ENCODE measurements around the gene SENP8. TPM values are rescaled to one million over a fixed set of nuclear protein-coding genes. Genes with fewer than 3 reads are reported as not detected.
"Not testable (repeated sequence)": the region's sequence is repeated elsewhere in the genome, so short reads cannot be mapped to it uniquely, and the experiment has no call there.

Gene SENP8
- total RNA-seq, 1 donor from 2014 or later = 13.5 TPM

GRCh38 chr15:72169236-72169920 lies 51.2 kb downstream of the SENP8 start:
- Histone ChIP-seq H3K9ac (no peak overlapping the region), H3F3A (ENCODE audit: low read depth) (no peaks in the 10 kb centered on the region), H3K4me3 (no peak overlapping the region), H3K79me2 (ENCODE audit: low read depth) (no peaks in the 10 kb centered on the region), H3K27ac (no peak overlapping the region), H4K20me1 (ENCODE audit: low read depth) (no peaks in the 10 kb centered on the region), H3K4me2 (no peak overlapping the region), H3K36me3 (no peaks in the 10 kb centered on the region), H3K4me1 (peaks cover 5% of the 10 kb centered on the region), H3K9me3 (ENCODE audit: low read depth) (no peaks in the 10 kb centered on the region), H2AFZ (replicated peaks) (no peak overlapping the region), H3K27me3 (no peaks in the 10 kb centered on the region)
- Mint-ChIP-seq H3K27me3 (ENCODE audit: insufficient read depth, low read depth) (peaks cover 12% of the 10 kb centered on the region), H3K36me3 (no peaks in the 10 kb centered on the region), H3K4me1 (peaks cover 7% of the 10 kb centered on the region), H3K27ac (peak overlapping the region; percentile 57), H3K9me3 (no peaks in the 10 kb centered on the region), H3K4me3 (no peak overlapping the region)
- no peak for DNase-seq (ENCODE audit: low spot score)
- TF ChIP-seq EZH2 (IDR thresholded peaks at IDR 0.05) (no peak), EZH2phosphoT487 (IDR thresholded peaks at IDR 0.05) (no peak)
- TF ChIP-seq, protein P1, sequence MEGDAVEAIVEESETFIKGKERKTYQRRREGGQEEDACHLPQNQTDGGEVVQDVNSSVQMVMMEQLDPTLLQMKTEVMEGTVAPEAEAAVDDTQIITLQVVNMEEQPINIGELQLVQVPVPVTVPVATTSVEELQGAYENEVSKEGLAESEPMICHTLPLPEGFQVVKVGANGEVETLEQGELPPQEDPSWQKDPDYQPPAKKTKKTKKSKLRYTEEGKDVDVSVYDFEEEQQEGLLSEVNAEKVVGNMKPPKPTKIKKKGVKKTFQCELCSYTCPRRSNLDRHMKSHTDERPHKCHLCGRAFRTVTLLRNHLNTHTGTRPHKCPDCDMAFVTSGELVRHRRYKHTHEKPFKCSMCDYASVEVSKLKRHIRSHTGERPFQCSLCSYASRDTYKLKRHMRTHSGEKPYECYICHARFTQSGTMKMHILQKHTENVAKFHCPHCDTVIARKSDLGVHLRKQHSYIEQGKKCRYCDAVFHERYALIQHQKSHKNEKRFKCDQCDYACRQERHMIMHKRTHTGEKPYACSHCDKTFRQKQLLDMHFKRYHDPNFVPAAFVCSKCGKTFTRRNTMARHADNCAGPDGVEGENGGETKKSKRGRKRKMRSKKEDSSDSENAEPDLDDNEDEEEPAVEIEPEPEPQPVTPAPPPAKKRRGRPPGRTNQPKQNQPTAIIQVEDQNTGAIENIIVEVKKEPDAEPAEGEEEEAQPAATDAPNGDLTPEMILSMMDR (IDR thresholded peaks at IDR 0.05) = no peak

- Histone ChIP-seq H3K4me1 (peaks cover 5% of the 10 kb centered on the region), H2AFZ (replicated peaks) (no peak overlapping the region), H3K9ac (no peak overlapping the region), H3K4me2 (no peak overlapping the region), H3K4me3 (no peak overlapping the region), H3K9me3 (ENCODE audit: low read depth) (no peaks in the 10 kb centered on the region), H3K79me2 (ENCODE audit: low read depth) (no peaks in the 10 kb centered on the region), H3K36me3 (no peaks in the 10 kb centered on the region), H3F3A (ENCODE audit: low read depth) (no peaks in the 10 kb centered on the region), H4K20me1 (ENCODE audit: low read depth) (no peaks in the 10 kb centered on the region), H3K27ac (no peak overlapping the region), H3K27me3 (no peaks in the 10 kb centered on the region)
- H3K27ac Mint-ChIP-seq = no peak overlapping the region
- no peak for TF ChIP-seq EZH2phosphoT487 (IDR thresholded peaks at IDR 0.05)
- TF ChIP-seq, protein P1 (IDR thresholded peaks at IDR 0.05) = no peak
- H3K4me3 Mint-ChIP-seq = no peak overlapping the region
- no peak for DNase-seq (ENCODE audit: low spot score)
- H3K36me3 Mint-ChIP-seq = no peaks in the 10 kb centered on the region
- H3K9me3 Mint-ChIP-seq = no peaks in the 10 kb centered on the region
- peaks cover 9% of the 10 kb centered on the region for H3K4me1 Mint-ChIP-seq
- peaks cover 12% of the 10 kb centered on the region for H3K27me3 Mint-ChIP-seq (ENCODE audit: insufficient read depth, low read depth)
Observed at GRCh38 chr15:72169921-72170611, 51.9 kb downstream of the SENP8 start.

DNA sequence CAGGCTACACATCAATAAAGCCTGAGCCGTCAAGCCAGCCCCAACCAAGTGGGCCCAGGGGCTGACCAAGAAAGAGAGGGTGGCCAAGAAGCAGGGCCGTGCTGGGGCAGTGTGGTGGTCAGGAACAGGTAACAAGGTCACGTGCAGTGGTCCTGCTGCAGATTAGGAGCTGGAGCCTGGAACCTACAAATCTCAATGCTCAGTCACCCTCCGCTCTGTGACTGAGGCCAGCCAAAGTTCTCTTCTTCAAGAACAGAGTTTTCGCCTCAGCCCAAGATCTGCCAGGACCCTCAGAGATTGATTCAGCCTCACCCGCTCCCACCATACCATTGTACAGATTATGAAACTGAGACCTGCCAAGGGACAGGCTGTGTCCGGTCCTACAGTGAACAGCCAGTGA lies 52.5 kb downstream of the SENP8 start:
- H3K4me2 ChIP-seq = no peak overlapping the region
- TF ChIP-seq EZH2 (IDR thresholded peaks at IDR 0.05) (no peak), EZH2phosphoT487 (IDR thresholded peaks at IDR 0.05) (no peak)
- TF ChIP-seq, protein P1 (IDR thresholded peaks at IDR 0.05) = no peak
- Mint-ChIP-seq H3K4me1 (peaks cover 9% of the 10 kb centered on the region), H3K9me3 (no peaks in the 10 kb centered on the region), H3K4me3 (peak overlapping the region; percentile 54), H3K36me3 (no peaks in the 10 kb centered on the region), H3K27me3 (ENCODE audit: insufficient read depth, low read depth) (peaks cover 15% of the 10 kb centered on the region), H3K27ac (no peak overlapping the region)
- no peaks in the 10 kb centered on the region for H4K20me1 ChIP-seq (ENCODE audit: low read depth)
- H2AFZ ChIP-seq (replicated peaks) = no peak overlapping the region
- H3K4me1 ChIP-seq = peaks cover 5% of the 10 kb centered on the region
- no peak overlapping the region for H3K4me3 ChIP-seq
- H3K9me3 ChIP-seq (ENCODE audit: low read depth) = no peaks in the 10 kb centered on the region
- no peaks in the 10 kb centered on the region for H3K36me3 ChIP-seq
- H3K9ac ChIP-seq = no peak overlapping the region
- H3K27ac ChIP-seq = no peak overlapping the region
- H3K79me2 ChIP-seq (ENCODE audit: low read depth) = no peaks in the 10 kb centered on the region
- H3F3A ChIP-seq (ENCODE audit: low read depth) = no peaks in the 10 kb centered on the region
- H3K27me3 ChIP-seq = no peaks in the 10 kb centered on the region
- DNase-seq (ENCODE audit: low spot score) = no peak

GRCh38 chr15:72171978-72172377 lies 53.8 kb downstream of the SENP8 start:
- H3K36me3 ChIP-seq; H3K9me3 Mint-ChIP-seq; H3K4me1 ChIP-seq; H3K9ac ChIP-seq; H3K36me3 Mint-ChIP-seq; H2AFZ ChIP-seq (replicated peaks); H3K4me3 ChIP-seq; DNase-seq (ENCODE audit: low spot score); H3K79me2 ChIP-seq (ENCODE audit: low read depth); H3K4me2 ChIP-seq; H3K27ac Mint-ChIP-seq; H3K4me3 Mint-ChIP-seq; H4K20me1 ChIP-seq (ENCODE audit: low read depth); H3K27me3 ChIP-seq; H3K9me3 ChIP-seq (ENCODE audit: low read depth); H3F3A ChIP-seq (ENCODE audit: low read depth); H3K27ac ChIP-seq: not testable (repeated sequence)
- H3K4me1 Mint-ChIP-seq = peaks cover 14% of the 10 kb centered on the region
- peaks cover 11% of the 10 kb centered on the region for H3K27me3 Mint-ChIP-seq (ENCODE audit: insufficient read depth, low read depth)

All from neural progenitor cell (in vitro differentiated cells).